Measurements from ENCODE around the gene GJA3.

The GJA3 gene

DNA sequence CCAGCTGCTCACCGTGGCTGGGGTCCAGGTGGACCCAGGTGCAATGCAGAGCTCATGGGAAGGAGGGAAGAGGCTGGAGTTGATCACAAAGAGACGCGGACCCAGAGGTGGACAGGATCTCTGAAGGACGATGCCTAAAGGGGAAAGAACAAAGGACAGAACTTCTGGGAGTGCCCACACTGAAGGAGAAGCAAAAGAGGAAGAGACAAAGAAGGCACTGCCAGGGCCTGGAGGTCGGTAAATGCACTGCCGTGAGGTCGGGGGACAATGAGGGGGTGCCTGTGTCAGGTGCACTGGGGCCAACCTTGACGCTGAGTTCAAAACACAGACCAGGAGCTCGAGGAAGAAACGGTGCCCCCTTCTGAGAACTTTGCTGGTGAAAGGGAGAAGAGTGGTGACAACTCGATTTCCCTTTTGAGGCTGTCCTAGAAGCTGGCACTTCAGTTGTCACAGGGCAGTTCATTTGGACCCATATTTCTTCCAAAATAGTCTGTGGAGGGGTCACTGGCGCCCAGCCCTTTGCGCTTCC, 55.6 kb downstream of the GJA3 start:
- Mint-ChIP-seq H3K27ac (no peak overlapping the region), H3K4me1 (peaks cover 21% of the 10 kb centered on the region), H3K36me3 (ENCODE audit: low read depth) (no peaks in the 10 kb centered on the region), H3K4me3 (no peak overlapping the region), H3K9me3 (no peaks in the 10 kb centered on the region), H3K27me3 (ENCODE audit: low read depth, poor library complexity) (peaks cover 12% of the 10 kb centered on the region)
- TF ChIP-seq, protein P1, sequence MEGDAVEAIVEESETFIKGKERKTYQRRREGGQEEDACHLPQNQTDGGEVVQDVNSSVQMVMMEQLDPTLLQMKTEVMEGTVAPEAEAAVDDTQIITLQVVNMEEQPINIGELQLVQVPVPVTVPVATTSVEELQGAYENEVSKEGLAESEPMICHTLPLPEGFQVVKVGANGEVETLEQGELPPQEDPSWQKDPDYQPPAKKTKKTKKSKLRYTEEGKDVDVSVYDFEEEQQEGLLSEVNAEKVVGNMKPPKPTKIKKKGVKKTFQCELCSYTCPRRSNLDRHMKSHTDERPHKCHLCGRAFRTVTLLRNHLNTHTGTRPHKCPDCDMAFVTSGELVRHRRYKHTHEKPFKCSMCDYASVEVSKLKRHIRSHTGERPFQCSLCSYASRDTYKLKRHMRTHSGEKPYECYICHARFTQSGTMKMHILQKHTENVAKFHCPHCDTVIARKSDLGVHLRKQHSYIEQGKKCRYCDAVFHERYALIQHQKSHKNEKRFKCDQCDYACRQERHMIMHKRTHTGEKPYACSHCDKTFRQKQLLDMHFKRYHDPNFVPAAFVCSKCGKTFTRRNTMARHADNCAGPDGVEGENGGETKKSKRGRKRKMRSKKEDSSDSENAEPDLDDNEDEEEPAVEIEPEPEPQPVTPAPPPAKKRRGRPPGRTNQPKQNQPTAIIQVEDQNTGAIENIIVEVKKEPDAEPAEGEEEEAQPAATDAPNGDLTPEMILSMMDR (IDR thresholded peaks at IDR 0.05), result no peak
- DNase-seq, result no peak

DNA sequence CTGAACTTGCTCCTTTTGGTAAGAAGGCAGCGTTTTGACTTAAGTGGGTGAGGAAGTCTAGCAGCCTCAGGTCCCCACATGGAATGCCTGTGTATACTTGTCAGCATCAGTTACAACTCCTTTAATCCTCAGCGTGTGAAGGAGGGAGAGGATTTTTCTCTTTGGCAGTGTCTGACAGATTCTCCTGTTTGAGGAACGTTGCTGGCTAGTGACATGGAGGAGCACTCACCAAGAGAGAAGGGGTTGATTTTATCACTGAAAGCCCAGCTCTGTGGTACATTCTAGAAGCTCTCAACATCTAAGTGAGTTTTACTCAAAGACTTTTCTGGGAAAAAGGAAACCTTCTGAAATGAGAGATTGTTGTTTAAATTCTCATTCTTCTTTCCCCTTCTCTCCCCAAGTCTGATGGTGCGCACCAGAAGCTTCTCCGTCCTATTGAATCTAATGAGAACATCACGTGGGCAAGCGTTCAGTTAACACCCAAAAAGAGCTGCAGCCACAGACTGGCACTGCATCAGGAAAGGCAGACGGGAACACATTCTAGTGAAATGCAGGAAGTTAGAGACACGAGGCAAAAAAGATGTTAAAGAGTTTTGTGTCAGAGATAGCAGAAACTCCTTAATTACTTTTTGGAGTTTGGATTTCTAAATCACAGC, 58.2 kb downstream of the GJA3 start:
- Mint-ChIP-seq H3K36me3 (ENCODE audit: low read depth) (no peaks in the 10 kb centered on the region), H3K27me3 (ENCODE audit: low read depth, poor library complexity) (peaks cover 11% of the 10 kb centered on the region), H3K4me1 (peaks cover 32% of the 10 kb centered on the region), H3K27ac (no peak overlapping the region), H3K9me3 (no peaks in the 10 kb centered on the region), H3K4me3 (no peak overlapping the region)
- TF ChIP-seq, protein P1 (IDR thresholded peaks at IDR 0.05), result no peak
- no peak for DNase-seq

DNA sequence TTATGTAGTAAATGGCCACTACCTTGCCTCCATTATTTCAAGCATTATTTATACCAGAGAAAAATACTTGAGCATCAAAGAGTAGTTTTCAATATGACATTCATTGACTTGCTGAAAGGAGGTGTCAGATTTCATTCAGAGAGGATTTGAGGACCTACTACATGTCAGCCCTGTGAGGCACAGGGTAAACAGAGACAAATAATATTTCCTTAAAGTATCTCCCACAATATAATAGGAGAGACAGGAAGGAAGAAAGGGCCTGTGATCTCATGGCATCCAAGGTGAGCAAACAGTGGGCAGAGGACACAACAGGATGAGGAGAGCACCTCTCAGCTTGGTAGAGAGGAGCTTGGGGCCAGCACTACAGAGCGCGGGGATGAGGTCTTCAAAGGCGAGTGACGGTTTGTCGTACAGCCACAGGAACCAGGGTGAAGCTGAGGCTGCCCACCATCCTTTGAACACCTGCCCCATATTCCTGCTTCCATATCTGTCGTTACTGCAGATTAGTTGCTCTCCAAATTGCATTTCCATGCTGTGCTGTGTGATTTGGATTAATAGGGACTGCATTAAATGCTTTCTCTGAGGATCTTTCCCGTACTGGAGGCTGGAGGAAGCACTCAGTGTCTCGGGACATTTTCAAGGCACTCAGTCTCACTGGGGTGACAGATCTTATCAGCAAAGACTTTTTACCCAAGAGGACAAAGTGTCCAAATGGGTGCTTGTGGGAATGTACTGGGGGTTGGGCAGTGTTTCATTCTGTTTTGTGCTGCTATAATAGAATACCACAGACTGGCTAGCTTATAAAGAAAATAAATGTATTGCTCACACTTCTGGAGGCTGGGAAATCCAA, 59.2 kb downstream of the GJA3 start:
- peaks cover 32% of the 10 kb centered on the region for H3K4me1 Mint-ChIP-seq
- peaks cover 6% of the 10 kb centered on the region for H3K27me3 Mint-ChIP-seq (ENCODE audit: low read depth, poor library complexity)
- no peaks in the 10 kb centered on the region for H3K36me3 Mint-ChIP-seq (ENCODE audit: low read depth)
- H3K9me3 Mint-ChIP-seq, result no peaks in the 10 kb centered on the region
- DNase-seq, result no peak
- no peak overlapping the region for H3K27ac Mint-ChIP-seq
- H3K4me3 Mint-ChIP-seq, result no peak overlapping the region
- TF ChIP-seq, protein P1 (IDR thresholded peaks at IDR 0.05), result no peak

DNA sequence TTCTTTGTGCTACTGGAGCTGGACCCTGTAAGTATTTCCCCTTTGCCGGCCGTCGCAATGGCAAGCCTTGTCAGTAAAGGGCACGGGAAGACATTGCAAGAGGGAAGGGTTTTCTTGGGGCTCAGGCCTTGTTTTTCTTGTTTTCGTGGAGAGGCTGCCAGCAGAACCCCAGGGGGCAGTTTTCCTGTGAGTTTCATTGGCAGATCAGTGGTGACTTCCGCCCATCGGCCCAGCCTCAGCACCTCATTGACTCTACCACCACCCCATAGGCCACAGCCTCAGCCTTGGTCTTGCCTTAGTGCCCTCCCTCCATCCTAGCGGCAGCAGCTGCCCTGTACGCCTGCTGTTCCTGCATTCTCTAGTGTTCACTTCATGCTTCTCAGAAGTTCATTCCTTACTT, 61.5 kb downstream of the GJA3 start:
- no peak for DNase-seq
- Mint-ChIP-seq H3K27me3 (ENCODE audit: low read depth, poor library complexity) (peaks cover 7% of the 10 kb centered on the region), H3K36me3 (ENCODE audit: low read depth) (no peaks in the 10 kb centered on the region), H3K4me1 (peaks cover 38% of the 10 kb centered on the region), H3K9me3 (no peaks in the 10 kb centered on the region), H3K27ac (no peak overlapping the region), H3K4me3 (no peak overlapping the region)
- TF ChIP-seq, protein P1 (IDR thresholded peaks at IDR 0.05), result no peak

DNA sequence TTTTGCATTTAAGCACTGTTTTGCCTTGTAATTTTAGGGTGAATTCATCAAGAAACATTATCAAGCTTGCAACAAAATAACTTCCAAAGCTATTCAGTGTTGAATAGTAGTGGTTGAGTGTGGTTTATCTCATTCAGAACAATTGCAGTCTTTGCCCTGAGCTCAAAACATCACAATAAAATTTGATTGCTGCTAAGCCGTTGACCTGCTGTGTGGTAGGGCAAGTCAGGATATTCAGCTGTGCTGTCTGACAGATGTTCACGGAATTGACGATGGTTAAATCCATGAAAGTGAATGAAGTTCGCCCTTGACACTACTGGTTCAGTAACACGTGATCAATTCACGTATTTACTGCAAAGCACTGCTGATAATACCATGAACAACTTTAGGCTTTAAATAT, 66.9 kb downstream of the GJA3 start:
- DNase-seq, result no peak
- Mint-ChIP-seq H3K4me1 (peaks cover 14% of the 10 kb centered on the region), H3K27ac (no peak overlapping the region), H3K4me3 (no peak overlapping the region), H3K9me3 (no peaks in the 10 kb centered on the region), H3K27me3 (ENCODE audit: low read depth, poor library complexity) (peaks cover 4% of the 10 kb centered on the region), H3K36me3 (ENCODE audit: low read depth) (peaks cover 4% of the 10 kb centered on the region)
- TF ChIP-seq, protein P1 (IDR thresholded peaks at IDR 0.05), result no peak
